ENCODE results near the gene TSC22D4. TPM values are rescaled to one million over a fixed set of nuclear protein-coding genes. Genes with fewer than 3 reads are reported as not detected.

Gene TSC22D4
- total RNA-seq, 1 donor from 2014 or later: 121 TPM

DNA sequence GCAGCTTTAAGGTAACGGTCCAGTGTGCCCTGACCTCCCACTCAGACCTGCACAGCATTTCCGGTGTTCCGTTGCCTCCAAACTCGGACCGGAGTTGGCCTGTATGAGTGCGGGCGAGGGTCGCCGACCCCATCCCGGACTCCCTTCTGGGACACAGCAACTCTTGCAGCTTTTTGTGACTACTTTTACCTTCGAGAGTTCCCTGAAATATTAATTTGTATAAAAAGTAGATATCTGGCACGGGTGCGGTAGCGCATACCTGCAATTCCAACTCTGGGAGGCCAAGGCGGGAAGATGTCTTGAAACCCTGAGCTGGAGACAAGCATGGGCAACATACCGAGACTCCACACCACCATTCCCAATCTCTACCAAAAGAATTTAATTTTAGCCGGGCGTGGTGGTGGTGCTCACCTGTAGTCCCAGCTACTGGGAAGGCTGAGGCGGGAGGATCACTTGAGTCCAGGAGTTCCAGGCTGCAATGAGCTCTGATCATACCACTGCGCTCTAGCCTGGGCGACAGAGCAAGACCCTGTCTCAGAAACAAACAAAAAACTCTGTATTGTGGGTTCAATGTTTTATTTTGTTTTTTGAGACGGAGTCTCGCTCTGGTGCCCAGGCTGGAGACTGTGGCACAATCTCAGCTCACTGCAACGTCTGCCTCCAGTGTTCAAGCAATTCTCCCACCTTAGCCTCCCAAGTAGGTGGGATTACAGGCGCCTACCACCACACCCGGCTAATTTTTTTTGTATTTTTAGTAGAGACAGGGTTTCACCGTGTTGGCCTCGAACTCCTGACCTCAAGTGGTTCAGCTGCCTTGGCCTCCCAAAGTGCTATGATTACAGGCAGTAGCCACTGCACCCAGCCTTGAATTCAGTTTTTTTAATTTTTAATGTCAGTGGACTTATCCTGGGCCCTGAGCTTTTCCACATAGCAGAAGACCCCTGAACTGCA, 41.6 kb downstream of the TSC22D4 start:
- Mint-ChIP-seq H3K36me3 (ENCODE audit: low read depth) (peaks cover 35% of the 10 kb centered on the region), H3K4me1 (peaks cover 31% of the 10 kb centered on the region), H3K27ac (peak overlapping the region; percentile 8), H3K4me3 (peak overlapping the region; percentile 86), H3K27me3 (no peaks in the 10 kb centered on the region), H3K9me3 (no peaks in the 10 kb centered on the region)
- no peak for DNase-seq
- intact Hi-C loops (cut with micrococcal nuclease): loop anchor here (10.0 kb wide), 1 partner anchor 437 kb away; the partner anchor contains the start of gene SRRT

DNA sequence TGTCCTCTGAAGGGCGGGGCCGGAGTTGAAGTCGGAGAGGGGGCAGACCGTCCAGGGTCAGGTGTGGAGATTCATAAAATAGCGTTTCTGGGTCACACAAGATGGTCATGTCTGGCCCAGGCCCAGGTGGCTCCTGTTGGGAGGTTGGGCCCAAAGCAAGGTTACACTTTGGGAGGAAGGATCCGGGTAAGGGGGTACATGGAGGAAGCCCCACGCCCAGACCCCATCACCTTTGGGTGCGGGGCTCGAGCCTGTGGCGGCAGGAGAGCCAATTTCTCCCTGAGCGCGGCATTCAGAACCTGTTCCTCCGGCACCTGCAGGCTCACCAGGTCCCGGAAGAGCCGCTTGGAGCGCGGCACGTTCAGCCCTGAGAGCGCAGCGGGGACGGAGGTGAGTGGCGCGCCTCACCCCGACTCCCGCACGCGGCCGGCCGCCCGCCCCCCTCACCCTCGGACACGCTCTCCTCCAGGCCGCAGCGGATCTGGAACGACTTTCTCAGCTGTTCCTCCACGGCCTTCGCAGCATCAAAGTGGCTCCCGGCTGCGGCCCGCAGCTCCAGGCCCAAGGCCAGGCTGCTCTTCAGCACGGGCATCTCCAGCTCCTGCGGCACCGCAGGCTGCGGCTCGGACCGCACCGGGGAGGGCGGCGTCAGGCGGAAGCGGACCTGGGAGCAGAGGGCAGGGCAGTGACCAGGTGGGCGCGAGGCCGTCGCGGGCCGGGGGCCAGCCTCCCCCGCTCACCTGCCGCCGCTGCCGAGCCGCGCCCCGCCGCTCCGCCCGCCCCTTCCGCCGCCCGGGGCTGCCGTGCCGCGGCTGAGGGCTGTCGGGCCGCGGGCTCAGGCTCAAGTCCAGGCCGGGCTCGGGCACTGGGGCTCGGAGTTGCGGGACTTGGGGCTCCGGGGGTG, 43.4 kb downstream of the TSC22D4 start:
- no peaks in the 10 kb centered on the region for H3K27me3 Mint-ChIP-seq

DNA sequence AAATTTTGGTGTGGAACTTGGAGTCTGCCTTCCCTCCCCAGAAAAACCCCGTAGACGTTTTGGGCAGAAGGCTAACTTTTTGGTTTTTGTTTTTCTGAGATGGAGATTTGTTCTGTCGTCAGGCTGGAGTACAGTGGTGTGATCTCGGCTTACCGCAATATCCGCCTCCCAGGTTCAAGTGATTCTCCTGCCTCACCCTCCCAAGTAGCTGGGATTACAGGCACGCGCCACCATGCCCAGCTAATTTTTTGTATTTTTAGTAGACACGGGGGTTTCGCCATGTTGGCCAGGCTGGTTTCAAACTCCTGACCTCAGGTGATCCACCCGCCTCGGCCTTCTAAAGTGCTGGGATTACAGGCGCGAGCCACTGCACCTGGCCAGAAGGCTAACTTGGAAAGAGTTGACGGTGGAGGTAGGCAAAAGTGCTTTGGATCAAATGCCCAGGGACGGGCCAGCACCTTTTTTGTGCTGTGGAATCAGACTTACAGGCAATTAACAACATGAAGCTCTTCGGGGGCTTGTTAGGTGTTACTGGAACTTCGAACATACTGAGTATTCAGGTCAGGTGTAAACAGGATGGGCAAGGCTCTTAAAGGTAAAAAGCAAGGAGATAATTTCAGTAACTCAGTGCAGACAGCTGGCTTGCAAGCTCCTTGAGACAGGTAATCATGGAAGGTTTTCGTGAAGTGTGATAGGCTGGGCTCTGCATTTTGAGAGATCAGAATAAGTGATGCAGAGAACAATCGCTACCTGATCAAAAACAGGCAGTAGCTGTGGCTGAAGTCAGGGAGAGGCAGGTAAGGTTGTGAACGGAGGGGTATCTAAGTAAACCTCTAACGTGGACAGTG, 44.5 kb downstream of the TSC22D4 start:
- Mint-ChIP-seq H3K9me3 (no peaks in the 10 kb centered on the region), H3K4me1 (peaks cover 45% of the 10 kb centered on the region), H3K27me3 (peaks cover under 1% of the 10 kb centered on the region), H3K36me3 (ENCODE audit: low read depth) (peaks cover 50% of the 10 kb centered on the region), H3K4me3 (peak overlapping the region; percentile 90), H3K27ac (peak overlapping the region; percentile 89)
- DNase-seq: no peak
- intact Hi-C loops (cut with micrococcal nuclease): loop anchor here (10.0 kb wide), 1 partner anchor 440 kb away; the partner anchor contains the start of gene SRRT

More for the DNA sequence above, 43.4 kb downstream of the TSC22D4 start:
- intact Hi-C loops (cut with micrococcal nuclease): loop anchor here (1.0 to 10.0 kb wide), 3 partner anchors 7 to 439 kb away; partner anchors contain the start of genes FBXO24, LRCH4, SRRT and ZCWPW1
- Mint-ChIP-seq H3K27ac (peak overlapping the region; percentile 89), H3K4me1 (peaks cover 41% of the 10 kb centered on the region), H3K36me3 (ENCODE audit: low read depth) (peaks cover 44% of the 10 kb centered on the region), H3K9me3 (no peaks in the 10 kb centered on the region), H3K4me3 (peak overlapping the region; percentile 90)
- peak; percentile 85 for DNase-seq

DNA sequence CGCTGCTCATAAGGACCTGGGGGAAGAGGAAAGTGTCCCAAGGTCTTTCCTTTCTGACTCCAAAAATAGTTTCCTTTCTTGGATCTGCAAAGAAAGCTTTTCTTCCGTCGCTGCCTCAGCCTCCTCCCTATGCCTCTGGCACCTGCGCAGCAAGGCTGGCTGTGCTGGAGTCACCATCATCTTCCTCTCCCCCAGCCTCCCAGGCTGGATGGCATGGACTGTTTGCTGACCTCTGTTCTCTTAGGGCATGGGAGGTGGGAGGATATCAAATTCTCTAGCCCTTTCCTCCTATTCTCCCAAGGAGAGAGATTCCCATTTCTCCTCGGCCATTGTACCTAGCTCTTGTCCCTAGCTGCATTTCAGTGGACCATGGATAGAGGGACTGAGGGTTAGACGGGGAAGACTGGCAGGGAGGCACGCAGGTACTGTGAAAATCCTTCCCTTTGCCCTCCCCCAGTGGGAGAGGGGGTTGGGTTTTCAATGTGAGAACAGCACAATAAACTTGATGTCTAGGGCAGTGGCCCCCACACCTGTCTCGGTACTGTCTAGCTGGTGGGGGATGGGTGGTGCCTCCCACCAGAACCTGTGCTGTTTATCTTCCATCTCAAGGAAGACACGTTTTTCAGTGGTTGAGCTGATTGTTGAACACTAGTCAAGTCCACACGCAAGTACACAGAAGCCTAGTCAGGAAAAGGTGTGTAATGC, 45.3 kb downstream of the TSC22D4 start:
- H3K27me3 Mint-ChIP-seq: peaks cover 2% of the 10 kb centered on the region
- intact Hi-C loops (cut with micrococcal nuclease): loop anchor here (10.0 kb wide), 1 partner anchor 441 kb away; the partner anchor contains the start of gene SRRT
- no peak for DNase-seq
- peak overlapping the region; percentile 89 for H3K27ac Mint-ChIP-seq
- no peaks in the 10 kb centered on the region for H3K9me3 Mint-ChIP-seq
- peaks cover 51% of the 10 kb centered on the region for H3K4me1 Mint-ChIP-seq
- peaks cover 55% of the 10 kb centered on the region for H3K36me3 Mint-ChIP-seq (ENCODE audit: low read depth)
- peak overlapping the region; percentile 90 for H3K4me3 Mint-ChIP-seq

DNA sequence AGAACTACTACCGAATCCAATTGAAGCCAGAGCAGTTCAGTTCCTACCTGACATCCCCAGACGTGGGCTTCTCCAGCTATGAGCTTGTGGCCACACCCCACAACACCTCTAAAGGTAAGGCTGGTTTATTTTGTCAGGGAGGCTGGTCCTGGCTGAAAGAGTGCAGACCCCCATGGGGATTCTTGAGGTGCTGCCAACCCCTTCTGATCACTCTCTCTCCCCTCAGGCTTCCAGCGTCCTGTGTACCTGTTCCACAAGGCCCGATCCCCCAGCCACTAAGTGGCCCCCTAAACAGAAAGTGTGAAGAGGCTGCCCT, 45.8 kb downstream of the TSC22D4 start:
- H3K27ac Mint-ChIP-seq: no peak overlapping the region
- no peak for DNase-seq
- H3K4me1 Mint-ChIP-seq: peaks cover 55% of the 10 kb centered on the region
- H3K9me3 Mint-ChIP-seq: no peaks in the 10 kb centered on the region
- H3K27me3 Mint-ChIP-seq: peaks cover 4% of the 10 kb centered on the region
- H3K4me3 Mint-ChIP-seq: no peak overlapping the region
- H3K36me3 Mint-ChIP-seq (ENCODE audit: low read depth): peaks cover 58% of the 10 kb centered on the region
- intact Hi-C loops (cut with micrococcal nuclease): loop anchor here (10.0 kb wide), 1 partner anchor 442 kb away; the partner anchor contains the start of gene SRRT

DNA sequence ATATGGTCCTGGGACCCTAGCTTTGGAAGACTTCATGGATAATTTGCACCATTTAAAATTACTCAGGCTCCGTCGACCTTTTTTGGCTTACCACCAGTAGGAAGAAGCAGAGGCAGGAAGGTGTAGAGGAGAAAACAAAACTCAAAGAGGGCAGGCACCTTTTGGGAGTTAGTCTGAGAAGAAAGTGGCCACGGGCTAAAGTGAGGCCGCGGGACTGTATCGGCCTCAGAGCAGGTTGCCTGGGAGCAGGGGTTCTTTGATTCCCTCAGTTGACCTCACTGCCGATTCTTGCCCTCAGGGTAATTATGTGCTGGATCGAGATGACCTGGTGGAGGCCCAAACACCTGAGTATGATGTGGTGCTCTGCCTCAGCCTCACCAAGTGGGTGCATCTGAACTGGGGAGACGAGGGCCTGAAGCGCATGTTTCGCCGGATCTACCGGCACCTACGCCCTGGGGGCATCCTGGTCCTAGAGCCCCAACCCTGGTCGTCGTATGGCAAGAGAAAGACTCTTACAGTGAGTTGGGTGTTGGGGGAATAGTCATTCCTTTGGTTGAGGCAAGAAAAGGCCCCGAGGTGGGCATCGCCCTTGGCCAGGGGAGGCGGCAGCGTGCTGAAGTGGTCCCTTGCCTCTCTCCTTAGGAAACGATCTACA, 46.3 kb downstream of the TSC22D4 start:
- Mint-ChIP-seq H3K36me3 (ENCODE audit: low read depth) (peaks cover 58% of the 10 kb centered on the region), H3K27ac (peak overlapping the region; percentile 17), H3K4me1 (peaks cover 55% of the 10 kb centered on the region), H3K4me3 (peak overlapping the region; percentile 95), H3K27me3 (peaks cover 7% of the 10 kb centered on the region), H3K9me3 (peaks cover 3% of the 10 kb centered on the region)
- no peak for DNase-seq
- intact Hi-C loops (cut with micrococcal nuclease): loop anchor here (10.0 kb wide), 1 partner anchor 442 kb away; the partner anchor contains the start of gene SRRT

DNA sequence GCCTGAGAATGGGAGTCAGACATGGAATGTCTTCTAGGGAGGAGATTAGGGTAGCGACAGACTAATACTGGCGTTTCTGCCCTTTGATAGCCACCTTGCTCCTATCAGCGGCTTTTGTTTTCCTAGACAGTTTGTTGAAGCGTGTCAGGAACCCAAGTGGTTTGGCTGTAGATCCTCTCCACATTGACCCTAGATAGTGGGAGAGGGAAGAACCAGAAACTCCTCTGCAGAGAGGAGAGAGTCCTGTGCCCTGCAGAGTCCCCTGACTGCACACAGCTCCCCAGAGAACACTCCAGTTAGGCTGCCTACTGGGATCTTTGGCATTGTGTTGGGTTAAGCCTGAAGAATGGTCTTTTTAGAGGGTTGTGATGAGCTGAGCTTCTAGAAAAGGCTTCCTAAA, 47.0 kb downstream of the TSC22D4 start:
- Mint-ChIP-seq H3K27ac (peak overlapping the region; percentile 62), H3K9me3 (peaks cover 4% of the 10 kb centered on the region), H3K36me3 (ENCODE audit: low read depth) (peaks cover 58% of the 10 kb centered on the region), H3K27me3 (peaks cover 8% of the 10 kb centered on the region), H3K4me3 (peak overlapping the region; percentile 95), H3K4me1 (peaks cover 55% of the 10 kb centered on the region)
- intact Hi-C loops (cut with micrococcal nuclease): loop anchor here (10.0 kb wide), 1 partner anchor 443 kb away; the partner anchor contains the start of gene SRRT
- no peak for DNase-seq

DNA sequence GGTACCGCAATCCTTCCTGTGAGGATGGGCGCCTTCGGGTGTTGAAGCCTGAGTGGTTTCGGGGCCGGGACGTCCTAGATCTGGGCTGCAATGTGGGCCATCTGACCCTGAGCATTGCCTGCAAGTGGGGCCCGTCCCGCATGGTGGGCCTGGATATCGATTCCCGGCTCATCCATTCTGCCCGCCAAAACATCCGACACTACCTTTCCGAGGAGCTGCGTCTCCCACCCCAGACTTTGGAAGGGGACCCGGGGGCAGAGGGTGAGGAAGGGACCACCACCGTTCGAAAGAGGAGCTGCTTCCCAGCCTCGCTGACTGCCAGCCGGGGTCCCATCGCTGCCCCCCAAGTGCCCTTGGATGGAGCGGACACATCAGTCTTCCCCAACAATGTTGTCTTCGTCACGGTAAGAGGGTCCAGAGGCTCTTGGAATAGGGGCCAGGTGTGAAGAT, 47.7 kb downstream of the TSC22D4 start:
- Mint-ChIP-seq H3K27ac (peak overlapping the region; percentile 62), H3K27me3 (peaks cover 8% of the 10 kb centered on the region), H3K4me1 (peaks cover 55% of the 10 kb centered on the region), H3K36me3 (ENCODE audit: low read depth) (peaks cover 57% of the 10 kb centered on the region), H3K4me3 (peak overlapping the region; percentile 95), H3K9me3 (peaks cover 4% of the 10 kb centered on the region)
- no peak for DNase-seq
- intact Hi-C loops (cut with micrococcal nuclease): loop anchor here (10.0 kb wide), 1 partner anchor 443 kb away; the partner anchor contains the start of gene SRRT

DNA sequence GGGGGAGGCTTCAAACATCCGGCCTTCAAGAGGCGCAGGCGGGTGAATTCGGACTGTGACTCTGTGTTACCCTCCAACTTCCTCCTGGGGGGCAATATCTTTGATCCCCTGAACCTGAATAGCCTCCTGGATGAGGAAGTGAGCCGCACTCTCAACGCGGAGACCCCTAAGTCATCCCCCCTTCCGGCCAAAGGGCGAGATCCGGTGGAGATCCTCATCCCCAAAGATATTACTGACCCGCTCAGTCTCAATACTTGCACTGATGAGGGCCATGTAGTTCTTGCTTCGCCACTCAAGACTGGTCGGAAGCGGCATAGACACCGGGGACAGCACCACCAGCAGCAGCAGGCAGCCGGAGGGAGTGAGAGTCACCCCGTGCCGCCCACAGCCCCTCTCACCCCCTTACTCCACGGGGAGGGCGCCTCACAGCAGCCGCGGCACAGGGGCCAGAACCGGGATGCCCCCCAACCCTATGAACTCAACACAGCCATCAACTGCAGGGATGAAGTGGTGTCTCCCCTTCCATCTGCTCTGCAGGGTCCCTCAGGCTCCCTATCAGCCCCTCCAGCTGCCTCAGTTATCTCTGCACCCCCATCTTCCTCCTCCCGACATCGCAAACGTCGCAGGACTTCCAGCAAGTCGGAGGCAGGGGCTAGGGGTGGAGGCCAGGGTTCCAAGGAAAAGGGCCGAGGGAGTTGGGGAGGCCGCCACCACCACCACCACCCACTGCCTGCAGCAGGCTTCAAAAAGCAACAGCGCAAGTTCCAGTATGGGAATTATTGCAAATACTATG, 48.3 kb downstream of the TSC22D4 start:
- intact Hi-C loops (cut with micrococcal nuclease): loop anchor here (10.0 kb wide), 1 partner anchor 444 kb away; the partner anchor contains the start of gene SRRT
- peak overlapping the region; percentile 95 for H3K4me3 Mint-ChIP-seq
- peak; percentile 69 for DNase-seq
- peaks cover 55% of the 10 kb centered on the region for H3K4me1 Mint-ChIP-seq
- peaks cover 55% of the 10 kb centered on the region for H3K36me3 Mint-ChIP-seq (ENCODE audit: low read depth)
- H3K27me3 Mint-ChIP-seq: peaks cover 11% of the 10 kb centered on the region
- H3K9me3 Mint-ChIP-seq: peaks cover 4% of the 10 kb centered on the region
- peak overlapping the region; percentile 95 for H3K27ac Mint-ChIP-seq

DNA sequence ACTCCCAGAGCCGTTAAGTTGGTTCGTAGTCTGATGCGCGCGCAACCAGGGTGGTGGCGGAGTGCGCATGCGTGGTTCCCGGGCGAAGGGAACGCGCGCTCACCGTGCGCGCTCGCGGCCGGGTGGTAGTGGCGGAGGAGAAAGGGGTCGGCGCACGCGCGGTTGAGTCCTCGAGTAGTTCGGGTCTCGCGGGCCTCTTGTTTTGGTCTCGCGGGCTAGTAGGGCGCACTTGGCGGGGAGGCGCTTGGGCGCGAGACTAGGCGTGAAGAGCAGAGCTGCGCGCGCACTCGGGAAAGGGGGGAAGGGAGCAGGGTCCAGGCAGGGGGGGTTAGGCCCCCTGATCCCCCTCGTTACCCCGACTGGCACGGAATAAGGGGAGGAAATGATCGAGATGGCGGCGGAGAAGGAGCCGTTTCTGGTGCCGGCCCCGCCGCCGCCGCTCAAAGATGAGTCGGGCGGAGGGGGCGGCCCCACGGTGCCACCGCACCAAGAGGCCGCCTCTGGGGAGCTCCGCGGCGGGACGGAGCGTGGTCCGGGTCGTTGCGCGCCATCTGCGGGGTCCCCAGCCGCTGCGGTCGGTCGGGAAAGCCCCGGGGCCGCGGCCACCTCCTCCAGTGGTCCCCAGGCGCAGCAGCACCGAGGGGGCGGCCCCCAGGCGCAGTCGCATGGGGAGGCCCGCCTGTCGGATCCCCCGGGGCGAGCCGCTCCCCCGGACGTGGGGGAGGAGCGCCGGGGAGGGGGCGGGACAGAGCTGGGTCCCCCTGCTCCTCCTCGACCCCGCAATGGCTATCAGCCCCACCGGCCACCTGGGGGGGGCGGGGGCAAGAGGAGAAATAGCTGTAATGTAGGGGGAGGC, 49.1 kb downstream of the TSC22D4 start, which contains the start of gene MEPCE:
TSS of gene MEPCE (plus strand) at position 195 of the 856 bp plus-strand sequence. CDS start at position 383, 188 bp downstream.
- H3K4me3 Mint-ChIP-seq: peak within 1 kb of the TSS; percentile 95
- H3K9me3 Mint-ChIP-seq: peaks cover 4% of the 10 kb centered on the region
- peaks cover 51% of the 10 kb centered on the region for H3K4me1 Mint-ChIP-seq
- peaks cover 48% of the 10 kb centered on the region for H3K36me3 Mint-ChIP-seq (ENCODE audit: low read depth)
- H3K27ac Mint-ChIP-seq: peak within 1 kb of the TSS; percentile 97
- H3K27me3 Mint-ChIP-seq: peaks cover 11% of the 10 kb centered on the region
- peak; percentile 98 for DNase-seq
- intact Hi-C loops (cut with micrococcal nuclease): loop anchor here (1.0 to 10.0 kb wide), 11 partner anchors 49 to 957 kb away; partner anchors contain the start of genes AGFG2, CNPY4, FBXO24 and LAMTOR4
